Hepatocyte (in vitro differentiated cells): ENCODE data around the gene CHCHD6. TPM values are rescaled to one million over a fixed set of nuclear protein-coding genes. Genes with fewer than 3 reads are reported as not detected.
"Not testable (repeated sequence)": the region's sequence is repeated elsewhere in the genome, so short reads cannot be mapped to it uniquely, and the experiment has no call there.

Source experiments
- DNase-seq: peaks from one replicate; pipeline ENCODE4 v3.0.0-alpha.2; 2016; ENCODE audit warnings: low spot score
- H2AFZ ChIP-seq: fragments of 200-600 bp; sonication (generic); 2 replicates; pipeline ENCODE4 v1.6.0; 2016; ENCODE audit warnings: antibody characterized with exemption, mild to moderate bottlenecking
- H3K27ac ChIP-seq: fragments of 200-600 bp; sonication (generic); 2 replicates; pipeline ENCODE4 v1.5.1; 2016; ENCODE audit warnings: mild to moderate bottlenecking
- H3K27me3 ChIP-seq: fragments of 200-600 bp; sonication (generic); 2 replicates; pipeline ENCODE4 v1.6.1; 2016
- H3K36me3 ChIP-seq: fragments of 200-600 bp; sonication (generic); replicated peaks from 2 replicates; pipeline ENCODE4 v1.5.1; 2016; ENCODE audit warnings: low read depth; ENCODE audit not compliant: insufficient read depth
- H3K4me1 ChIP-seq: fragments of 200-600 bp; sonication (generic); 2 replicates; pipeline ENCODE4 v1.5.1; 2016; ENCODE audit warnings: mild to moderate bottlenecking, moderate library complexity; ENCODE audit not compliant: insufficient read depth
- H3K4me2 ChIP-seq: fragments of 200-600 bp; sonication (generic); 2 replicates; pipeline ENCODE4 v1.6.0; 2016
- H3K4me3 ChIP-seq: fragments of 200-600 bp; sonication (generic); 2 replicates; pipeline ENCODE4 v1.5.1; 2016; ENCODE audit warnings: mild to moderate bottlenecking
- H3K79me2 ChIP-seq: fragments of 200-600 bp; sonication (generic); 2 replicates; pipeline ENCODE4 v1.6.0; 2017; ENCODE audit warnings: mild to moderate bottlenecking
- H3K9me2 ChIP-seq: fragments of 200-600 bp; sonication (generic); replicated peaks from 2 replicates; pipeline ENCODE4 v1.6.0; 2017; ENCODE audit warnings: mild to moderate bottlenecking; ENCODE audit not compliant: insufficient read depth
- H3K9me3 ChIP-seq: fragments of 200-600 bp; sonication (generic); 2 replicates; pipeline ENCODE4 v1.5.1; 2016; ENCODE audit warnings: low read depth, mild to moderate bottlenecking
- H4K20me1 ChIP-seq: fragments of 200-600 bp; sonication (generic); 2 replicates; pipeline ENCODE4 v1.6.0; 2016; ENCODE audit warnings: mild to moderate bottlenecking; ENCODE audit not compliant: insufficient read depth, poor library complexity, severe bottlenecking
- CTCF ChIP-seq: fragments of 200-600 bp; sonication (generic); IDR thresholded peaks from 2 replicates; pipeline ENCODE4 v1.5.1; 2016; ENCODE audit warnings: antibody characterized with exemption, mild to moderate bottlenecking; ENCODE audit not compliant: poor library complexity
- EZH2 ChIP-seq: fragments of 200-600 bp; sonication (generic); IDR thresholded peaks from 2 replicates; pipeline ENCODE4 v1.6.1; 2016; ENCODE audit warnings: antibody characterized with exemption, mild to moderate bottlenecking, borderline replicate concordance
- EZH2phosphoT487 ChIP-seq: fragments of 200-600 bp; sonication (generic); IDR thresholded peaks from one replicate; pipeline ENCODE4 v1.6.1; 2018; ENCODE audit warnings: antibody characterized with exemption, mild to moderate bottlenecking, low read depth, moderate library complexity; ENCODE audit not compliant: unreplicated experiment, severe bottlenecking
- WGBS: methylation state at CpG from one replicate; pipeline ENCODE4 v1.1.6; 2016; ENCODE audit warnings: low lambda C conversion rate; ENCODE audit errors: missing lambda C conversion rate; 5-methylcytosine and 5-hydroxymethylcytosine counted together
- polyA plus RNA-seq: library from polyadenylated mRNA; unstranded; fragments of >200 nt; fragmentation: Nextera tagmentation; extraction: Ambion mirVana; gene quantifications from 2 replicates; pipeline ENCODE4 v1.2.1, GENCODE V29; 2016
- total RNA-seq: library from RNA; depleted of rRNA; stranded (reverse); fragments of >200 nt; gene quantifications from 2 replicates; pipeline ENCODE4 v1.2.3, GENCODE V29; 2014

CHCHD6 gene
- total and polyA plus RNA-seq, 2 experiments from 2014 or later, result 13.8 to 19.7 TPM

DNA sequence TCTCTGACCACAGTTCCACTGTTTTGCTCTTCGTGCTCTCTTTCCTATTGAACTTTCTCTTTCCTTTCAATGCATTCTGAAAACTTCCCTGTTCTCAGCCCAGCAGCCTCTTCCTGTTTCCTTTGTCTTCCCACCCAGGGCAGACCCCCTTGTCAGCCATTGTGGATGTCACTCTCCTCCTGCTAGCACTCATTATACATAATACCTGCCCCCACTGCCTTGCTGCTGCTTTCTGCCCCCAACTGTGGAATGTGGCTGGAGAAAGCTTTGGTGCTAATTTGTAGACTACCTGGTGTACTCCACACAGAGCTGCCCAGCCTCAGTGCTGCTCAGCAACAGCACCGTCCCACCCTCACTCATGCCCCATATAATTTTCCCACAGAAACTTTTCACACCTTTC lies 80.2 kb downstream of the CHCHD6 start:
- H3K9me3 ChIP-seq, result no peaks in the 10 kb centered on the region
- H3K4me3 ChIP-seq, result no peak overlapping the region
- TF ChIP-seq EZH2phosphoT487 (no peak), EZH2 (no peak)
- H4K20me1 ChIP-seq, result no peaks in the 10 kb centered on the region
- 74% methylated on average over 2 of the region's 2 CpGs for WGBS
- no peak overlapping the region for H3K27ac ChIP-seq
- no peak overlapping the region for H3K4me2 ChIP-seq
- no peaks in the 10 kb centered on the region for H3K27me3 ChIP-seq
- no peaks in the 10 kb centered on the region for H3K9me2 ChIP-seq
- no peaks in the 10 kb centered on the region for H3K79me2 ChIP-seq
- no peak for DNase-seq
- peaks cover 21% of the 10 kb centered on the region for H3K4me1 ChIP-seq
- no peak overlapping the region for H2AFZ ChIP-seq
- no peaks in the 10 kb centered on the region for H3K36me3 ChIP-seq

DNA sequence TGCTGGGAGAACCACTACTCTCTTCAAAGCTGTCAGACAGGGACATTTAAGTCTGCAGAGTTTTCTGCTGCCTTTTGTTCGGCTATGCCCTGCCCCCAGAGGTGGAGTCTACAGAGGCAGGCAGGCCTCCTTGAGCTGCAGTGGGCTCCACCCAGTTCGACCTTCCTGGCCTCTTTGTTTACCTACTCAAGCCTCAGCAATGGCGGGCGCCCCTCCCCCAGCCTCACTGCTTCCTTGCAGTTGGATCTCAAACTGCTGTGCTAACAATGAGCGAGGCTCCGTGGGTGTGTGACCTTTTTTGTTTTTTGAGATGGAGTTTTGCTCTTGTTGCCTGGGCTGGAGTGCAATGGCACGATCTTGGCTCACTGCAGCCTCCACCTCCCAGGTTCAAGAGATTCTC lies 87.3 kb downstream of the CHCHD6 start:
- not testable (repeated sequence) for H3K9me3 ChIP-seq
- 87% methylated on average over 7 of the region's 7 CpGs for WGBS

DNA sequence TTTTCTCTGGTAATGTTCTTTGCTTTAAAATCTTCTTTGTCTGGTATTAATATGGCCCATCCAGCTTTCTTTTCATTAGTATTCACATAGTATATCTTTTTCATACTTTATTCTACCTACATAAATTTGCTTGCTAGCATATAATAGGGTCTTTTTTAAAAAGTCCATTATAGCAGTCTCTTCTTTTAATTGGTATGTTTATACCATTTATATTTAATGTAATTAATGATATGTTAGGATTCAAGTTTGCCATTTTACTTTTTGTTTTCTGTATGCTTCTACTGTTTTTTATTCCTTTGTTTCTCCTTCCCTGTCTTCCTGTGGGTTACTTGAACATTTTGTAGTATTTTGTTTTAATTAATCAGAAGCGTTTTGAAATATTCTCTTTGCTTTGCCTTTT lies 89.0 kb downstream of the CHCHD6 start:
- Histone ChIP-seq H3K9me2 (no peaks in the 10 kb centered on the region), H3K27me3 (no peaks in the 10 kb centered on the region), H3K9me3 (peaks cover 7% of the 10 kb centered on the region), H3K4me1 (no peaks in the 10 kb centered on the region), H3K27ac (no peak overlapping the region), H3K36me3 (no peaks in the 10 kb centered on the region), H3K79me2 (no peaks in the 10 kb centered on the region), H3K4me3 (no peak overlapping the region), H3K4me2 (no peak overlapping the region), H2AFZ (no peak overlapping the region), H4K20me1 (no peaks in the 10 kb centered on the region)
- TF ChIP-seq CTCF (no peak), EZH2phosphoT487 (no peak), EZH2 (no peak)
- DNase-seq, result no peak
- 97% methylated on average over 1 of the region's 1 CpG for WGBS

More for the DNA sequence above, 87.3 kb downstream of the CHCHD6 start:
- H2AFZ ChIP-seq, H3K4me1 ChIP-seq, H3K4me2 ChIP-seq, H3K4me3 ChIP-seq, DNase-seq, H3K27ac ChIP-seq, H3K36me3 ChIP-seq, H3K9me2 ChIP-seq, H3K79me2 ChIP-seq, H4K20me1 ChIP-seq, H3K27me3 ChIP-seq: not testable (repeated sequence)

GRCh38 chr3:126797563-126797962 lies 93.5 kb downstream of the CHCHD6 start:
- H3K9me3 ChIP-seq, result peaks cover 3% of the 10 kb centered on the region
- no peaks in the 10 kb centered on the region for H4K20me1 ChIP-seq
- H3K36me3 ChIP-seq, result no peaks in the 10 kb centered on the region
- no peak overlapping the region for H3K4me2 ChIP-seq
- no peaks in the 10 kb centered on the region for H3K27me3 ChIP-seq
- no peak overlapping the region for H2AFZ ChIP-seq
- no peak overlapping the region for H3K4me3 ChIP-seq
- 90% methylated on average over 7 of the region's 7 CpGs for WGBS
- H3K27ac ChIP-seq, result no peak overlapping the region
- no peak for DNase-seq
- no peaks in the 10 kb centered on the region for H3K9me2 ChIP-seq
- no peaks in the 10 kb centered on the region for H3K4me1 ChIP-seq
- no peaks in the 10 kb centered on the region for H3K79me2 ChIP-seq
- TF ChIP-seq EZH2 (no peak), EZH2phosphoT487 (no peak), CTCF (no peak)
